Heart right ventricle (tissue), 16 donors: ENCODE data around the gene AKNA. TPM values are rescaled to one million over a fixed set of nuclear protein-coding genes. Genes with fewer than 3 reads are reported as not detected.

ENCODE experiments used
- ATAC-seq, 8 donors: fragments of 200-7000 bp; cut with Tn5 transposase; one replicate each; pipeline ENCODE4 v1.9.1; 2020; ENCODE audit warnings: mild to moderate bottlenecking in 8 of 8, moderate library complexity in 8 of 8, moderate number of reproducible peaks in 1 of 8
- DNase-seq, 2 donors: peaks; one replicate each; pipeline ENCODE4 v3.0.0-alpha.2; 2020
- H3K27ac ChIP-seq, 10 donors: fragments of 200-600 bp; sonication (generic) in 2 of 10; one replicate each; pipeline versions ENCODE4 v1.5.0 to v1.8.0; 2020 to 2022; ENCODE audit warnings: mild to moderate bottlenecking in 3 of 10
- H3K27me3 ChIP-seq, 7 donors: fragments of 200-600 bp; one replicate each; pipeline ENCODE4 v1.8.0; 2021 to 2022; ENCODE audit warnings: mild to moderate bottlenecking in 2 of 7
- H3K36me3 ChIP-seq, 9 donors: fragments of 200-600 bp; sonication (generic) in 1 of 9; one replicate each; pipeline versions ENCODE4 v1.5.0 to v1.8.0; 2020 to 2022; ENCODE audit warnings: mild to moderate bottlenecking in 2 of 9
- H3K4me1 ChIP-seq, 9 donors: fragments of 200-600 bp; sonication (generic) in 1 of 9; one replicate each; pipeline versions ENCODE4 v1.5.0 to v1.8.0; 2020 to 2022; ENCODE audit warnings: mild to moderate bottlenecking in 4 of 9
- H3K4me3 ChIP-seq, 10 donors: fragments of 200-600 bp; sonication (generic) in 2 of 10; one replicate each; pipeline versions ENCODE4 v1.5.0 to v1.8.0; 2020 to 2022; ENCODE audit warnings: mild to moderate bottlenecking in 7 of 10, moderate library complexity in 2 of 10
- H3K9me3 ChIP-seq, 11 donors: fragments of 200-600 bp in 10 of 11; sonication (generic) in 2 of 11; one replicate each; pipeline versions ENCODE4 v1.5.0 to v1.8.0; 2013 to 2022; ENCODE audit warnings: mild to moderate bottlenecking in 2 of 11, control low read depth in 1 of 11, moderate library complexity in 1 of 11
- CTCF ChIP-seq, 9 donors: fragments of 200-600 bp; sonication (generic) in 2 of 9; IDR thresholded peaks; one replicate each; pipeline versions ENCODE4 v1.5.0 to v1.8.0; 2021 to 2022; ENCODE audit warnings: antibody characterized with exemption in 9 of 9, mild to moderate bottlenecking in 5 of 9, moderate library complexity in 1 of 9
- WGBS, 2 donors: extraction: QIAGEN DNeasy Blood & Tissue Kit; methylation state at CpG; one replicate each; pipeline ENCODE4 v1.1.7; 2013; ENCODE audit warnings: inconsistent platforms in 1 of 2; 5-methylcytosine and 5-hydroxymethylcytosine counted together
- intact Hi-C, 10 donors: fragments of 100-400 bp; cut with DNase I; formaldehyde crosslinking; loops; one replicate each; pipeline versions ENCODE4 v1.11.1 to v1.14.2; 2022
- polyA plus RNA-seq, 2 donors: library from polyadenylated mRNA; stranded (reverse); fragments of 200-250 nt; gene quantifications; one replicate each; pipeline ENCODE4 v1.2.3, GENCODE V29; 2013
- total RNA-seq, 10 donors: library from RNA; stranded (reverse); fragmentation: NEBNext Ultra II Directional in 3 of 10; extraction: Animal tissue kit (Norgen Biotek cat#: 25700) in 3 of 10; gene quantifications; one replicate each; pipeline versions ENCODE4 v1.2.1 to v1.2.4, GENCODE V29; 2021 to 2023
- donor health status: Arrhythmogenic right ventricular cardiomyopathy.
- donor health status: ischemic (EF 13 %, LVEDD 7.1; RV severe dilation, severe dysfunction).
- donor health status: healthy with polysubstance abuse.
- donor health status: DM: no; HTN: yes; CAD: no.
- donor health status: DM: no; HTN: no; CAD: no.
- donor health status: ischemic (EF 25% LVEDD 6.9; RV normal size, moderate dysfunction).
- donor health status: ischemic (EF 25% LVEDD 5.7; RV mildly dilated, moderate dysfunction).
- donor health status: healthy.
- donor health status: DM: yes; HTN: yes; CAD: no.
- donor health status: Ischemic cardiomyopathy.
- donor health status: ischemic (EF 35%, LVEDD 5.7; RV mildly dilated, moderate dysfunction).
- donor health status: nonischemic (EF 11% LVEDD 7.7; RV severe dilation, severe dysfunction).
- donor health status: DM: yes; HTN: yes; CAD: no.
- donor health status: PGD.
- donor health status: ischemic (EF 29% LVEDD 5.4; RV normal size, mild dysfunction).
- donor health status: nonischemic (EF 23%, LVEDD 6.1; RV moderate dilation, normal function).

Gene AKNA
- total and polyA plus RNA-seq, 12 donors, result 2.7 to 20.5 (median 4.6) TPM

- WGBS, 2 donors, result 37 to 47% methylated on average over 3 of the region's 3 CpGs
- Histone ChIP-seq H3K27me3 (no peaks in the 10 kb centered on the region), H3K27ac (no peak overlapping the region), H3K9me3 (no peaks in the 10 kb centered on the region), H3K36me3 (peaks cover 0 to 100% (median 34%) of the 10 kb centered on the region in 9 donors), H3K4me3 (no peak overlapping the region), H3K4me1 (peaks cover 0 to 23% (median 8%) of the 10 kb centered on the region in 9 donors)
- TF ChIP-seq CTCF (IDR thresholded peaks at IDR 0.05), result no peak
- no peak for ATAC-seq
- intact Hi-C loops, result loop anchor here in 2 of 10 donors (5.0 kb wide), 3 partner anchors 33 to 308 kb away; no protein-coding TSS in a partner anchor
- no peak for DNase-seq
These were observed 43.1 kb downstream of the AKNA start for GRCh38 chr9:114344692-114345091.

- Histone ChIP-seq H3K4me1 (peaks cover 0 to 18% (median 5%) of the 10 kb centered on the region in 9 donors), H3K4me3 (no peak overlapping the region), H3K9me3 (no peaks in the 10 kb centered on the region), H3K27me3 (no peaks in the 10 kb centered on the region), H3K27ac (no peak overlapping the region), H3K36me3 (peaks cover 0 to 100% (median 30%) of the 10 kb centered on the region in 9 donors)
- DNase-seq (no peak), ATAC-seq (no peak)
- no peak for TF ChIP-seq CTCF (IDR thresholded peaks at IDR 0.05)
- intact Hi-C loops, result loop anchor here in 1 of 10 donors (5.0 kb wide), 2 partner anchors 33 to 308 kb away; no protein-coding TSS in a partner anchor
- 91 to 92% methylated on average over 11 of the region's 11 CpGs for WGBS, 2 donors
These were observed 43.6 kb downstream of the AKNA start for GRCh38 chr9:114344188-114344566.

GRCh38 chr9:114343471-114344187, 44.2 kb downstream of the AKNA start:
- intact Hi-C loops, result loop anchor here in 1 of 10 donors (5.0 kb wide), 2 partner anchors 34 to 309 kb away; no protein-coding TSS in a partner anchor
- no peaks in the 10 kb centered on the region for H3K27me3 ChIP-seq
- TF ChIP-seq CTCF (IDR thresholded peaks at IDR 0.05), result no peak
- WGBS, 2 donors, result 87 to 88% methylated on average over 9 of the region's 9 CpGs
- no peak for DNase-seq
- H3K9me3 ChIP-seq, result no peaks in the 10 kb centered on the region
- peaks cover 0 to 100% (median 26%) of the 10 kb centered on the region in 9 donors for H3K36me3 ChIP-seq
- ATAC-seq, result no peak
- H3K27ac ChIP-seq, result no peak overlapping the region
- peaks cover 0 to 12% (median 0%) of the 10 kb centered on the region in 9 donors for H3K4me1 ChIP-seq
- H3K4me3 ChIP-seq, result no peak overlapping the region

GRCh38 chr9:114342755-114343440, 44.9 kb downstream of the AKNA start:
- Histone ChIP-seq H3K27ac (no peak overlapping the region), H3K36me3 (peaks cover 0 to 100% (median 26%) of the 10 kb centered on the region in 9 donors), H3K9me3 (no peaks in the 10 kb centered on the region), H3K27me3 (no peaks in the 10 kb centered on the region), H3K4me3 (no peak overlapping the region), H3K4me1 (peaks cover 0 to 9% (median 0%) of the 10 kb centered on the region in 9 donors)
- intact Hi-C loops, result loop anchor here in 1 of 10 donors (5.0 kb wide), 2 partner anchors 34 to 309 kb away; no protein-coding TSS in a partner anchor
- no peak for TF ChIP-seq CTCF (IDR thresholded peaks at IDR 0.05)
- no peak for ATAC-seq
- 88 to 92% methylated on average over 5 of the region's 5 CpGs for WGBS, 2 donors
- DNase-seq, result no peak
